Measurements from ENCODE around the gene FTCDNL1.

FTCDNL1 gene

DNA sequence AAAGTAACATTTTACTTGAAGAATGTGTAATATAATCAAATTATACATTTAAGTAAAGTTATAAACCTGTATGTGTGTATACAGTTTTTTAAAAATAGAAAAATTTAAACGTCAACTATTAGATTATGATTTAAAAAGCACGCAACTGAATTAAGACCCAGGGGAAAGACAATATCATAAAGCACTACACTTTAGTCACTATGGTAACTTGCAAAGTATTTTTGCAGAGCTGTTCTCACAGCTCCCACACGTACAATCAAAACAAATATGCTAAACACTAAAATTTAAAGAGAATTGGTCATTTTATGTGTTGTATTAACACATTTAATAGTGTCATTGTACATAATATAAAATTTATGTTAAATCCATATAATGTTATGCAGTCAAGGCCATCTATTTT is 59.7 kb downstream of the FTCDNL1 start:
- DNase-seq (ENCODE audit: low spot score): no peak

GRCh38 chr2:199784512-199784911 is 66.5 kb downstream of the FTCDNL1 start:
- no peak for DNase-seq (ENCODE audit: low spot score)

GRCh38 chr2:199779589-199779988 is 71.4 kb downstream of the FTCDNL1 start:
- no peak for DNase-seq (ENCODE audit: low spot score)

DNA sequence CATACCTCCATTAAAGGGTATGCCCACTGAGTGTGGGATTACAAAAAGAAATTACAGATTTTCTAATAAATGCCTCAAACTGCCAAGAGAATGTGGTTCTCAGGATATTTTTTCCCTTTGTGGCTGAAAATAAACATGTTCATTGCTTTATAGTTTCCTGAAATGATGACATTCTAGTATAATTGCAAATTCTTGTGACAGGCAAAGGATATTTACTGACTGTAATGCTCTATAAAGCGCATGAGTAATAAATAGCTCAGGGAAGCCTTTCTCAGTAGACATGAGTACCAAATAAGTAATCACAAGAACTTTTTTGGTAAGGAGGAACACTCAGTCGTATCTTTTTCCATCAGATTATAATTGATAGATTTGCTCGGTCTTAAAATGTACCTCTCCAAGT is 72.3 kb downstream of the FTCDNL1 start:
- DNase-seq (ENCODE audit: low spot score): no peak

- DNase-seq (ENCODE audit: low spot score): no peak
Measured at GRCh38 chr2:199777916-199778315, 73.1 kb downstream of the FTCDNL1 start.

- DNase-seq (ENCODE audit: low spot score): no peak
Measured at GRCh38 chr2:199777315-199777714, 73.7 kb downstream of the FTCDNL1 start.

DNA sequence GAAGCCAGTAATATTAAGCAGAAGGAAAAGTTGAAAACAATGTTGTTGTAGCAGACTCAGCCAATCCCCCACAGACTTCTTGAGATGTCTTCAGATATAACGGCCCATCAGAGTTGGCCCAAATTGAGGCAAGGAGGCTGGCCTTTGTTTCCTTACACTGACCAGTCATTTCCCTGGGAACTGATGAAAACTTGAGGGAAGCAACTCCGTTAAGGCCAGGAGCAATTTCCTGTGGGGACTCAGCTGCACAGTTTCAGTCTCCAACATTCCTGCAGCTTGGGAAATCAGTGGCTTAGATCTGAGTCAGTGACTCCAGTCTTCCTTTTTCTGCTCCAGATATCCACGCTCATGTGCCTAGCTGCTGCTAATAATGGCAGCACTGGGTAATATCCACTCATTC is 75.7 kb downstream of the FTCDNL1 start:
- no peak for DNase-seq (ENCODE audit: low spot score)

- DNase-seq (ENCODE audit: low spot score): no peak
Measured at GRCh38 chr2:199772035-199772976, 78.7 kb downstream of the FTCDNL1 start.

GRCh38 chr2:199770716-199771115 is 80.3 kb downstream of the FTCDNL1 start:
- DNase-seq (ENCODE audit: low spot score): no peak

GRCh38 chr2:199765646-199766045 is 85.3 kb downstream of the FTCDNL1 start:
- DNase-seq (ENCODE audit: low spot score): no peak

DNA sequence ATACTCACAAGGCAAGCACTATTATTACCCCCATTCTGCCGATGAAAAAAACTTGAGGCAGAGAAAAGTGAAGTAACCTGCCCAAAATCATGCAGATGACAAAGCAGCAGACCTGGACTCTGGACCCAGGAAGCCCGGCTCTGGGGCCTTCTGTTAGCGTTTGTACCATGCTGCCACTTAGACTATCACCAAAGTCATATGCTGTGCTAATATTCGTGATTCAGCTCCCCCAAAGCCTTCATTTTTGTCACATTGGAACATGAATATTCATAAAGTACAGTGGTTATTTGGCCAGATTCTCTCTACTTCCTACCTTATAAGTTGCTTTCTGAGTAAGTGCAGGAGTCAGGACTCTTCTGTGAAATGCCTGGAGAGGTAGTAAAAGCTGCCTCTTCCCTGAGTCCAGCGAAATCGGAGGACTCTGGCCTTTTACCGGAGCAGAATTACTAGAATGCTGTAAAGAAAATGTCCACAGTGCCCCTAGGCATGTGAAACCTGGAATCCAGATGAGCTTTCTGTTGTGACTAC is 86.7 kb downstream of the FTCDNL1 start:
- DNase-seq (ENCODE audit: low spot score): no peak

GRCh38 chr2:199762963-199763362 is 88.0 kb downstream of the FTCDNL1 start:
- no peak for DNase-seq (ENCODE audit: low spot score)

- DNase-seq (ENCODE audit: low spot score): no peak
Measured at GRCh38 chr2:199760574-199760973, 90.4 kb downstream of the FTCDNL1 start.

DNA sequence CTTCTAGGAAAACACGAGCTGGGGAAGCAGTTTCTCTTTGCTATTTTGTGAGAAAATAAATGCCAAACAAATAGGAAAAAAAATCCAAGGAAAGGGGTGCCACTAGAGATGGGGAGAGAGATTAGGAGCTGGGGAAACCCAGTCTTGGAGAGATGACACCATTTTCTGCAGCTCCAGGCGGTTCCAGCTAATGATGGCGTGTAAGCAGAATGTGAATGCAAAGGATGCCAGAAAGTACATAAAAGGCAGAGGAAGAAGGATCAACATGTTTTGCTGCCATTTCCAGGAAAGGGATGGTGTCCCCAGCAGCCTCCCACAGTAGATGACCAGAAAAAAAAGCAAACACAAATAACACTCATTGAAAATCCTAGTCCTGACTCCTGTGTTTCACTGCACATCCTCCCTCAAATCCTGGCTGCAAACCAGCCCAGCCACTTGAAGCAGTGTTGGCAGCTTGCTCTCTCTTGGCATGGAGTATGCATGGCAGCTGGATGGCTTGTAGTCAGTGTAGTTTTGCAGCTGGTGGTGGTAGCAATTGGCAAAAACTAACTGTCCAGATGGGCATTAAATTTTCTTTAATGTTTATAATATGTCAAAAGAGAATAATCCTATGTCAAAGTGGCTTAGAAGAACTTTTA is 93.6 kb downstream of the FTCDNL1 start:
- no peak for DNase-seq (ENCODE audit: low spot score)

GRCh38 chr2:199756743-199757142 is 94.2 kb downstream of the FTCDNL1 start:
- DNase-seq (ENCODE audit: low spot score): no peak

GRCh38 chr2:199756211-199756610 is 94.8 kb downstream of the FTCDNL1 start:
- no peak for DNase-seq (ENCODE audit: low spot score)

DNA sequence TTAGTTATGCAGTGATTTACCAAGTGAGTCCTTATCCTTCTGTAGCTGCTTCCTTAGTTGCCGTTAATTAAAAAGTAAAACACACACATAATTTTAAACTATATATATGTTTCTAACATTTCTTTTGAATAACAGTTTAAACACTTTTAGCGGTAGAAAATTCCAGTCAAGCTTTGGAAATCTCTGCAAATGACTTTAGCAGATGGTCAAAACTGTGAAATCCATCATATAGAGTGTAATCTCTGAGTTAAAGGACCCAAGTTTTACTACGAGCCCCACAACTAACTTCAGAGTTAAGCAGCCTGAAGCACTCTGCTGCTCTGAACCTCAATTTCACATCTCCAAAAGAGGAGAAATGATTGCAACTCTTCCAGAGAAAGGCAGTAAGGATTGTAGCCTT is 96.2 kb downstream of the FTCDNL1 start:
- no peak for DNase-seq (ENCODE audit: low spot score)

GRCh38 chr2:199751492-199752120 is 99.4 kb downstream of the FTCDNL1 start:
- DNase-seq (ENCODE audit: low spot score): no peak

DNA sequence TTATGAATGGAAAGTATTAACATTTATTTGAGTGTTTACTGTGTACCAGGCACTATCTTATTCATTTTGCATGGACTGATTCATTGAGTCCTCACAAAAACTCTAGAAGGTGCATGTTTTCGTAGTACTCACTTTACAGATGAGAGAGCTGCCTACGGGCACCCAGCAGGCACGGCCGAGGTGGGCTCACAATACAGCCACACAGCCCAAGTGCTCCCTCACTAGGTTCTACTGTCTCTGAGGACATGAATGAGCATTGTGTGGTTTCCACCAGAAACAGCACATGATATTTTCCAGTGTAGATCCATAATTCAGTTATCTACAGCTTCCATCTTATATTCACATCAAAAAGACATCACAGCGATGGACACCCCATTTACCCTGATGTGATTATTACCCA is 101.4 kb downstream of the FTCDNL1 start:
- no peak for DNase-seq (ENCODE audit: low spot score)

GRCh38 chr2:199744724-199745123 is 106.3 kb downstream of the FTCDNL1 start:
- DNase-seq (ENCODE audit: low spot score): no peak

DNA sequence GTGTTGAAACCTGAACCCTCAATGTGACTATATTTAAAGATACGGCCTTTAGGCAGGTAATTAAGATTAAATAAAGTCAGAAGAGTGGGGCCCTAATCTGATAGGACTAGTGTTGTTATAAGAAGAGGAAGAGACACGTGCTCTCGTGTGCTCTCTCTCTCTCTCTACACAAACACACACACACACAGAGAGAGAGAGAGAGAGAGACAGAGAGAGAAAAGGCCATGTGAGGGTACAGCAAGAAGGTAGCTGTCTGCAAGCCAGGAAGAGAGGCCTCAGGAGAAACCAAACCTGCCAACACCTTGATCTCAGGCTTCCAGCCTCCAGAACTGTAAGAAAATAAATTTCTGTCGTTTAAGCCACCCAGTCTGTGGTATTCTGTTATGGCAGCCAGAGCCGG is 106.7 kb downstream of the FTCDNL1 start:
- DNase-seq (ENCODE audit: low spot score): no peak

DNA sequence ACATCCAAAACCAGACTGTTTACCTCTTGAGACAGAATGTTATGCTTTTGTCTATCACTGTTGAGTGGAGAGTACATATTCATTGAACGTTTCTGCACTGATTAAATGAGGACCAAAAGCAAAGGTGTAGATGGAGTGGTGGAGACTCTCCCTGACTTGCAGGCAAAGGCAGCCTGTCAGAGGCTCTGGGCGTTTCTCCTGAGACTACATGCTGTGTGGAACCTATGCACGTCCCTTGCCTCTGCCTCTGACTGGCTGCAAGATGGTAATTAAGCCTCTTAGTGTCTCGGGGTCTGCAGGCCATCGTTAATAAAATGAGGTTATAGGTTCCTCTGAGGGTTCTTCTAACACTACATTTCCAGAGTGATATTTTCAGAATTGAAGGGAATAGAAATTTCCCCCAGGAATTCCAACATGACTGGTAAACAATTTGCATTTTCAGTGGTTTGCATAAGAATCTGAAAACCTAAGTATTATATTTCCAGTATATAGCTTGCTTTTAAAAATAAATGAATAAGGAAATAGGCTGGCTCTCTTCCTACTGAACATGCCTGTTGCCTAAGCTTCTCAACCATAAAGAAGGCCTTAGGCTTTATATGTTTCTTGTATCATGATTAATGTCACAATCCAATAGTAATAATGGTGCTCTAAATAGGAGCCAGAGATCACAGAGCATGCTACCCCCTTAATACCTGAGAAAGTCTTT is 107.4 kb downstream of the FTCDNL1 start:
- DNase-seq (ENCODE audit: low spot score): no peak

All from AG08396 (cell line).